NCI-H2081 treated with DMSO at 0.1 percent for 48 hours (cell line): ENCODE data around the gene SON.
A peak's percentile ranks its signal among the peaks of the same experiment; 100 is the strongest.
"Not testable (repeated sequence)": the region's sequence is repeated elsewhere in the genome, so short reads cannot be mapped to it uniquely, and the experiment has no call there.

ENCODE experiments used
- DNase-seq: peaks from one replicate; lab custom pipeline; 2025; lab: John Stamatoyannopoulos, UW

SON gene

DNA sequence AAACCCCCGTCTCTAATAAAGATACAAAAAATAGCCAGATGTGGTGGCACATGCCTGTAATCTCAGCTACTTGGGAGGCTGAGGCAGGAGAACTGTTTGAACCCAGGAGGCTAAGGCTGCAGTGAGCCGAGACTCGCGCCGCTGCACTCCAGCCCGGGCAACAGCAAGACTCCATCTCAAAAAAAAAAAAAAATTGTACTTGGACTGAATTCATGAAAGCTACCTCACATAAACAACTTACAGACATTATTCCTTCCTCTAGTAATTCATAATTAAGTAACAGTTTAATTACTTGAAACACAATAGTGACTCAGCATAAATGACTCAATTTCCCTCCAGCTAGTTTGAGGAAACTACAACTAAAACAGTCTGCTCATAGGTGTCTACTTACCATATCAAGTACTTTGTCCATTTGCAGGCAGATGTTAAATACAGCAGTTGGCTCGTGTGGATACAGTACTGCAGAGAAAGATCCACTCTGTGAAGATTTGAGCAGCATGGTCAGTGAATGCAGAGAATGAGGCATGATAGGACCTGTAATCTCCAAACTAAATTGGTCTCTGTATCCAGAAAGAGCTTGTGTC is 36.2 kb downstream of the SON start:
- no peak for DNase-seq

- no peak for DNase-seq
Observed at GRCh38 chr21:33584455-33584854, 41.6 kb downstream of the SON start.

- DNase-seq = no peak
Observed at GRCh38 chr21:33586927-33587326, 44.1 kb downstream of the SON start.

DNA sequence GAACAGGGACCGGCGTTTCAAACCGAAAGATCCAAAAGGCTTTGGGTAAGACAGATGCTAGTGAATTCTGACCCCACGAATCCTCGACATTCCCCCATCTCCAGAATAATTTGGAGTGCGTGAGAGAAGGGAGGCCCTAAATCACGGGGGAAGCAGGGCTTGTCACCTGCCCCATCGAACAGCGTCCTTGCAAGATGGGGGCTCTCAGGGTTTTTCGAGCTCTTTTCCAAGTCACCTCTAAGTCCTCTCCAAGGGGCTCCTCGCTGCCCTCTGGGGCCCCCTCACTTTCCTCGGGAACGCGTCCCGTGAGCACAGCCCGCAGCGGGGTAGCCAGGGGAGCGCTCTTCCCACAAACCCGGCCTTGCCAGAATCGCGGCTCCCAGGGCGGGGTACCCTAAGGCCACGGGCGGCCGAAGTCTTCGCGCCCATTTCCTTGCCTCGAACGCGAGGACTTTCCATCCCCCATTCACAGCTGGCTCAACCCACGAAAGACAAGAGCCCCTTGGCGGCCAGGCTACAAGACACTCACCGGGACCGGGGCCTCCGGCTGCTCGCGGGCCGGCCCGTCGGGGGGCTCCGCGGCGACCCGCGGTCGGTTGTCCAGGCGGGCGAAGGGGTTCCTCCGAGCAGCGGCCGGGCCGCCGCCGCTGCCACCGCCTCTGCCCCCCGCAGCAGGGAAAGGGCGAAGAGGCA is 45.1 kb downstream of the SON start:
- no peak for DNase-seq

DNA sequence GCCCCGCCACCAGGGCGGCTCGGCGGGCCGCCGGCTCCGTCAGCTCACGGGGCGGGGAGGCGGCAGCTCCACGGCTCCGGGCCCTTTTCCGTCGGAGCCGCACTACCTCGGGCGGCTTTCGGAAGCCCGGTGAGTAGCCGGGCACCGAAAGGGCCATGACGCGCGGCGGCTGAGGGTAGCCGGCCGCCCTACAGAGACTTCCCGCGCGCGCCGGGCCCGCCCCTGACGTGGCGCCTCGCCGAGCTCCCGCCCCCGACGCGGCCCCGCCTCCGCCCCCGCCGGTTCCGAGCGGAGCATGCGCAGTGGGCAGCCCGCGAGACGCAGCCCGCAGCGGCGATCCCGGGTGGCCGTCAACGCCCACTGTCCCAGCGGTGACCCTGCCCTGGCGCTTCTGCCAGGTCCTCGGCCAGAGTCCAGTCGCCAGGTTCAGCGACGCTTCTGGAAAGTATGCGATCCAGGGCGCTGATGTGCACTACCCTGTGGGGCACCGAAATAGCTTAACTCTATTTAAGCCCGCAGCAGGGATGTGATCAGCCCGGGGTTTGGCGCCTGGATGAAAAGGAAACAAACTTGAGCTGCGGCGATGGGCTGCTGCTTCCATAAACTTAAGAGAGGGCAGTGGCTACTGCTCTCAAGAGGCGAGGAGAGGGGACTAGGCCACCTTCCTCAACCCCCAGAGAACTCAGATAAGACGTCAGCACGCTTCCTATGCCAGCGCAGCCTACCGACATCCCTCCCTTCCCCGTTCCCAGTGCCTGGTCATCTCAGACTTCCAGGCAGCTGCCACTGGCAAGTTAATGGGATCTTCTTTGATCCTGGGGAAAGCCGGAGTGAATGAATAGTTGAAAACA is 45.9 kb downstream of the SON start, which contains the start of gene DONSON:
TSS of gene DONSON (minus strand) at position 200 of the 851 bp plus-strand sequence. CDS start at position 157, 43 bp downstream.
- DNase-seq = peak; percentile 4

DNA sequence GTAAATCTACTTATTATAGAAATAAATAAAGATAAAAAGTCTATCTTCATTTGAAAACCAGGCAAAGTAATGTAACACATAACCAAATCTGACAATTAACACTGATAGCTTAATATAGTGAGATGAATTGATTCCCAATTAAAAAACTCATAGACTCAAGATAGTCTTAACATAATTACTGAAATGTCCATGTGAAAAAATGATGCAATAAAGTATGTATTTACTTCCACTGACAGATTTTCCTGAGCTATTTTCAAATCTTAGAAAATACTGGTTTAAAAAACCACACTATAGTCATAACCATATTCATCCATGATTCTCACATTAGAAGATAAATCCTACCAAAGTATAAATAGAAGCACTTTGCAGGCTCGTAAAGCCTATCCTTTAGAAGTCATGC is 55.2 kb downstream of the SON start:
- no peak for DNase-seq

DNA sequence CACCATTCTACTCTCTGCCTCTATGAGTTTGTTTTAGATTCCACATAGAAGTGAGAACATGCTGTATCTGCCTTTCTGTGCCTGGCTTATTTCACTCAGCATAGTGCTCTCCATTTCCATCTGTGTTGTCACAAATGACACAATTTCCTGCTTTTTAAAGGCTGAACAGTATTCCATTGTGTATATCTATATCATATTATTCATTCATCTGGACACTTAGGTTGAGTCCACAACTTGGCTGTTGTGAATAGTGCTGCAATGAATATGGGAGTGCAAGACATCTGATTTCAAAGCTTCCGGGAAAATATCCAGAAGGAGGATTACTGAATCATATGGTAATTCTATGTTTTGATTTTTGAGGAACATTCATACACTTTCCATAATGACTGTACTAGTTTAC is 65.7 kb downstream of the SON start:
- no peak for DNase-seq

DNA sequence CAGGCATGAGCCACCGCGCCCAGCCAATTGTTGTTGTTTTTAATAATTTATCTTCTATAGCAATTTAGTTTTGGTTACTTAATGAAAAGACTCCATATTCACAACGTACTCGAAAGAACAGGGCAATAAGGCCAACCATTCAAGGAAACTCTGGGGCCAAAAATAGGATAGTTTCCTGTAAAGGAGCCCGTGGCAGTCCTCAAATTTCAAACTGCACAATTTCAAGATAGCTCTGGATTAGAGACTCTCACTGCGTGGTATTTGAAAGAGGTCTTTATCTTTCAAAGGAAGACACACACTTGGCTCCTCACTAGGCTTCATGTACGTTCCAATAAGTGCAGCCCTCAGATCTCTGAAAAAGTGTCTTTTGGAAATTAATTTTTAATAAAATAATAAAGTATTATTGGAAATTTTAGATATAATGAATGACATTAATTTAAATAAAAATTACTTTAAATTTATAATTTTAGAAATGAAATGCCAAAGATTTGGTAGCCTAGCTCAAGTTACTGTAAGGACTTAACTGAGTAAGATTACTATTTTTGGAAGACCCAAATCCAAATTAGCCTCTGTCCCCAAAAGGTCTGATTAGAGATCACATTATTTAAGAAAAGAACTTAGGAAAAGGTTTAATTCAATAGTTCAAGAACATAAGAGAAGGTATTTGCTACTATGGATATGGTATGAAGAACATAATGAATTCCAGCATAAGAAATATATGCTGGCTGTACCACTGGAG is 68.3 kb downstream of the SON start:
- DNase-seq = no peak

- not testable (repeated sequence) for DNase-seq
Observed at GRCh38 chr21:33617565-33617964, 74.7 kb downstream of the SON start.

DNA sequence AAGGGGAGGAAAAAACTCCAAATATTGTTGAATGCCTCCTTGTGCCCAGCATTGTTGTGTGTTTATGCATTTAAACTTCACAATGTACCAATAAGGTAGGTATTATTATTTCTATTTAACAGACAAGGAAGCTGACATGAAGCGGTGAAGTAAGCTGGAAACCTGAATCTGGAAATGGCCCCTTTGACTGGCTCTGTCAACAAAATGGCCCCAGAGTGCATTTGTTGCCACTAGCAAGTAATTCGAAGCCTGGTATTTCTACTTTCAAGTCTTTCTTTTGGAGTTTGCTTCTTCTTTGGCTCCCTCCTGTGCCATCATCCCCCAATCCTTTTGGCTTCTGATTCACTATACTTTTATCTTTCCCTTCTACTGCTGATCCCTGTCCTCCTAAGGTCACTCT is 75.6 kb downstream of the SON start:
- no peak for DNase-seq

GRCh38 chr21:33619726-33620125 is 76.9 kb downstream of the SON start:
- DNase-seq = no peak

GRCh38 chr21:33622253-33622652 is 79.4 kb downstream of the SON start:
- no peak for DNase-seq

DNA sequence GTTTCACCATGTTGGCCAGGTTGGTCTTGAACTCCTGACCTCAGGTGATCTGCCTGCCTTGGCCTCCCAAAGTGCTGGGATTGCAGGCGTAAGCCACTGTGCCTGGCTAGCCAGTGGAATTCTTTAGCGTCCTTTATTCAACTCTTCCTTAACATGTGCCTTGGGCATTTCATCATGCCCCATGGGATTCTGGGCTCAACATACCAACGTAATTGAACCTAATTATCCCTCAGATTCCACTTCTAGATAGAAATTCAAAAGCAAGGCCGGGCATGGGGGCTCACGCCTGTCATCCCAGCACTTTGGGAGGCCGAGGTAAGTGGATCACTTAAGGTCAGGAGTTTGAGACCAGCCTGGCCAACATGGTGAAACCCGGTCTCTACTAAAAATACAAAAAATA is 83.3 kb downstream of the SON start:
- not testable (repeated sequence) for DNase-seq
